IPS DF 19.7 (cell line): Measurements from ENCODE around the gene RNF222.

ENCODE experiments used
- DNase-seq: peaks from one replicate; pipeline ENCODE4 v3.0.0-alpha.2; 2013; ENCODE audit warnings: low read depth, low spot score

Gene RNF222

GRCh38 chr17:8345951-8346665, 51.5 kb downstream of the RNF222 start:
- no peak for DNase-seq

- no peak for DNase-seq
These were observed 52.5 kb downstream of the RNF222 start for GRCh38 chr17:8345052-8345690.

GRCh38 chr17:8341456-8341855, 56.2 kb downstream of the RNF222 start:
- no peak for DNase-seq
